Omental fat pad (tissue), 4 donors: ENCODE measurements around the gene KIF19. TPM values are rescaled to one million over a fixed set of nuclear protein-coding genes. Genes with fewer than 3 reads are reported as not detected.

Experiments used
- ATAC-seq: fragments of 150-250 bp; one replicate; pipeline ENCODE4 v1.9.1; 2016; ENCODE audit warnings: mild to moderate bottlenecking, moderate library complexity; ENCODE audit not compliant: low FRiP score
- DNase-seq: peaks from one replicate; pipeline ENCODE4 v3.0.0-alpha.2; 2019; ENCODE audit warnings: low spot score
- total RNA-seq, 4 donors: library from RNA; depleted of rRNA; stranded (reverse); fragments of >200 nt; gene quantifications; one replicate each; pipeline ENCODE4 v1.1.0, GENCODE V29; 2016
- TF ChIP-seq, protein P1 (sequence below), 3 donors: fragments of 450-650 bp; IDR thresholded peaks; one replicate each; pipeline ENCODE4 v1.5.1; 2016 to 2017; ENCODE audit warnings: antibody characterized with exemption in 3 of 3, mild to moderate bottlenecking in 3 of 3, moderate library complexity in 2 of 3

KIF19 gene
- total RNA-seq, 4 donors from 2014 or later = 0.72 to 2.4 (median 1.4) TPM

DNA sequence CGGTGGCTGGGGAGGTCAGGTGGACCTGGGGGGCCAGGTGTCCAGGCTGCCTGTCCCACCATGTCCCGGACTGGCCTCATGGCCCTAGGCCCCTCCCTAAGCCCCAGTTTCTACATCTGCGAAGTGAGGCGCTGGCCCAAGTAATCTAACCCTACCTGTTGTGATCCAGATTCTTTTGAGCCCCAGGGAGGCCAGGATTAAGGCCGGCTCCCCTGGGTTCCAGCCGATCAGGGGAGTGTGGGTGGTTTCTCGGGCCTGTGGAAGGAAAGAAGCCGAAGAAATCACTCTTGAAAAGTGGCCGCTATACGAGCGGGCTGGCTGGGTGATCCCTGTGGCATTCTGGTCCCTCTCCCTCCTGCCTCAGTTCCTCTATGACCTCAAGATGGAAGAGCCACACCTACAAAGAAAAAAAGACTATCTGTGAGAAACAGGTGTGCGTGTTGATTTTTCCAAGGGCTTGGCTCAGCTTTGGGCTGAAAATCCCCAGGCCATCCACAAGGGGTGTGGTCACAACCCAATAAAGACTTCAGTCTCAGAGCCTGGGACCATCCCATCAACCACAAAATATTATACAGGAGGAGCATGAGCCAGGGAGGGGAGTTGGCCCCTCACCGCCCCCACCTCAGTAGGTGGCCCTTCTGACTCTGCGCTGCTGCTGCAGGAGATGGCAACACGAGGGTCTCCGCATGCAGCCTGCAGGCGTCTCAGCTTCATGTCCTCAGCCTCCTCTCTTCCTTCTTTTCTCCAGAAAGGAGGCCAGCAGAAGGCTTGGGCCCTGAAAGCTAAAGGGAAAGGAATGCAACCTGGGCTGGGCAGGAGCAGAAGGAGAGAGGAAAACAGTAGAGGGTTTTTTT is 61.6 kb downstream of the KIF19 start:
- ATAC-seq (no peak), DNase-seq (no peak)
- TF ChIP-seq, protein P1, sequence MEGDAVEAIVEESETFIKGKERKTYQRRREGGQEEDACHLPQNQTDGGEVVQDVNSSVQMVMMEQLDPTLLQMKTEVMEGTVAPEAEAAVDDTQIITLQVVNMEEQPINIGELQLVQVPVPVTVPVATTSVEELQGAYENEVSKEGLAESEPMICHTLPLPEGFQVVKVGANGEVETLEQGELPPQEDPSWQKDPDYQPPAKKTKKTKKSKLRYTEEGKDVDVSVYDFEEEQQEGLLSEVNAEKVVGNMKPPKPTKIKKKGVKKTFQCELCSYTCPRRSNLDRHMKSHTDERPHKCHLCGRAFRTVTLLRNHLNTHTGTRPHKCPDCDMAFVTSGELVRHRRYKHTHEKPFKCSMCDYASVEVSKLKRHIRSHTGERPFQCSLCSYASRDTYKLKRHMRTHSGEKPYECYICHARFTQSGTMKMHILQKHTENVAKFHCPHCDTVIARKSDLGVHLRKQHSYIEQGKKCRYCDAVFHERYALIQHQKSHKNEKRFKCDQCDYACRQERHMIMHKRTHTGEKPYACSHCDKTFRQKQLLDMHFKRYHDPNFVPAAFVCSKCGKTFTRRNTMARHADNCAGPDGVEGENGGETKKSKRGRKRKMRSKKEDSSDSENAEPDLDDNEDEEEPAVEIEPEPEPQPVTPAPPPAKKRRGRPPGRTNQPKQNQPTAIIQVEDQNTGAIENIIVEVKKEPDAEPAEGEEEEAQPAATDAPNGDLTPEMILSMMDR (IDR thresholded peaks at IDR 0.05) = no peak

DNA sequence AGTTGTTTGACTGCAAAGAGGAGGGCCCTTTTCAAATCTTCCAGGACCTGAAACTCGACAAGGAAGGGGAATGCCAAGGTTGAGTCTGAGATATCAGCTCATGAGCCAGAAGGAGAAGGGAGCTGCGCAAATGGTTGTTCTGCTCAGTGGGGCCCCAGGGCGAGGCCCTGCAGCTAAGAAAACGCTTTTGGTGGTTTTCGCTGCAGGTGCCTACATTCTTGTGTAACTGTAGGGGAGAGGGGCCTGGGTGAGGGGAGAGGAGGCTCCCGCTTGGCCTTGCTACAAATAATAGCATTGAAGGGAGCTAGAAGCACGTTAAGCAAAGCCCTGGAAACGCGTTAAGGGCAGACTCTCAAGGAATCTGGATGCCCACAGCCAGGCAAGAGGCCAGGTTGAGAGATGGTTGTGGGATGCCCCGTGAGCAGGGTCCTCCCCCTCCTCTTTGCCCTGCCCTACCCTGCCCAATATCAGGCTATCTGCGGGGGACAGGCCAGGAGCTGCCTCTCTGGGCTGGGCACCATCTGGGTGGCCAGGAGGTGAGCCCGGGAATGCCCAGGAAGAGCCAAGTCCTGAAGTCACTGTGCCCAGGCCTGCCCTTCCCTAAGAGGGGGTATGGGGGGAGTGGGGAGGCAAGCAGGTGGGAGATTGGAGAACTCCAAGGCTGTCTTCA is 63.2 kb downstream of the KIF19 start:
- ATAC-seq = no peak
- DNase-seq = no peak
- TF ChIP-seq, protein P1 (IDR thresholded peaks at IDR 0.05) = no peak

DNA sequence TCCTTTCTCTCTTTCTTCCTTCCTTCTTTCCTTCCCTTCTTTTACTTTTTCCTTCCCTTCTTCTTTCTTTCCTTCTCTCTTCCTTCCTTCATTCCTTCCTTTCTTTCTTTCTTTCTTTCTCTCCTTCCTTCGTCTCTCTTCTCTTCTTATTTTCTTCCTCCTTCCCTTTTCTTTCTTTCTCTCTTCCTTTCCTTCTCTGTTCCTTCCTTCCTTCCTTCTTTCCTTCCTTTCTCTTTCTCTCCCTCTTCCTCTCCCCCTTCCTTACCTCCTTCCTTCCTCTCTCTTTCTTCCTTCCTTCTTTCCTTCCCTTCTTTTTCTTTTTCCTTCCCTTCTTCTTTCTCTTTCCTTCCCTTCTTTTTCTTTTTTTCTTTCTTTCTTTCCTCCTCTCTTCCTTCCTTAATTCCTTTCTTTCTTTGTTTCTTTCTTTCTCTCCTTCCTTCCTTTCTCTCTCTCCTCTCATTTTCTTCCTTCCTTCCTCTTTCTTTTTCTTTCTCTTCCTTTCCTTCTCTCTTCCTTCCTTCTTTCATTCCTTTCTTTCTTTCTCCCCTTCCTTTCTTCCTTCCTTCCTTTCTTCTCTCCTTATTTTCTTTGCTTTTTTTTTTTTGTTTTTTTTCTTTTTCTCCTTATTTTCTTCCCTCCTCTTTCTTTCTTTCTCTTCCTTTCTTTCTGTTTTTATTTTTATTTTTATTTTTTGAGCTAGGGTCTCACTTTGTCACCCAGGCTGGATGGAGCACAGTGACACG is 64.1 kb downstream of the KIF19 start:
- TF ChIP-seq, protein P1 (IDR thresholded peaks at IDR 0.05) = no peak
- no peak for DNase-seq
- no peak for ATAC-seq

DNA sequence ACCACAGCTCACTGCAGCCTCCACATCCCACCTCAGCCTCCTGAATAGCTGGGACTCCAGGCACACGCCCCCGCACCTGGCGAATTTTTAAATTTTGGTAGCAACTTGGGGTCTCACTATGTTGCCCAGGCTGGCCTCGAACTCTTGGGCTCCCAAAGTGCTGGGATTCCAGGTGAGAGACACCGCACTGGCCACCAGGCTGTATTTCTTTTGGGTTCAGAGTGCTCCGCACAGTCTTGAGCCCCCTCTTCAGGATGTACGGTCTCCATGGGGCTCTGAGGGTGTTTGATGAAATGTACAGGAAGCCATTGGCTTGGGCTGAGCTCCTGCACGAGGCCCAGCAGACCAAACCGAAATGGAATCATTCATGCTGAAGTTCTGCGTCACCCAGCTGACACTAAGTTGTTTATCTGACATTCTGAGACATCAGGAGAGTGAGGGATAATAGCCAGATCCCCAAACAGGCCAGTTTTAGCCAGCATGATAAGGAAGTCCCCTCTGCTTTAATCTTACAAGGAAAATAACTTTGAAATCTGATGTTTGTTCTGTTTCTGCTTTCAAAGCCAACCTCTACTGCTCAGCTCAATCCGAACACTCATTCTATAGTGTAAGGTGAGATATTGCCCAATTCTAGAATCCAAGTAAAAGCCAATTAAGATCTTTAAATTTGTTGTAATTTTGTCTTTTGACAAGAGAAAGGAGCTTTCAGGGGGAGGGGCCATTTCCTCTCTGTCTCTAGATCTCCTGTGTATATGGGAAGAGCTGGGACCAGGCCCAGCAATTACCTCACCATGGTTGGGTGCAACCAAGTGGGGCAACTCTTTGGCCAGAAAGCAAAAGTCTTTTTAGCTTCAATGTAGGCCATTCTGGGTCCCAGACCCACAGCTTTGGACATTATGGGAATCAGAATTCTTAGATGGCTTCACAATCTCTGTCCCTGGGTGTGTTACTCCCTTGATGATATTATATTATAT is 64.9 kb downstream of the KIF19 start:
- DNase-seq (no peak), ATAC-seq (no peak)
- TF ChIP-seq, protein P1 (IDR thresholded peaks at IDR 0.05) = no peak

DNA sequence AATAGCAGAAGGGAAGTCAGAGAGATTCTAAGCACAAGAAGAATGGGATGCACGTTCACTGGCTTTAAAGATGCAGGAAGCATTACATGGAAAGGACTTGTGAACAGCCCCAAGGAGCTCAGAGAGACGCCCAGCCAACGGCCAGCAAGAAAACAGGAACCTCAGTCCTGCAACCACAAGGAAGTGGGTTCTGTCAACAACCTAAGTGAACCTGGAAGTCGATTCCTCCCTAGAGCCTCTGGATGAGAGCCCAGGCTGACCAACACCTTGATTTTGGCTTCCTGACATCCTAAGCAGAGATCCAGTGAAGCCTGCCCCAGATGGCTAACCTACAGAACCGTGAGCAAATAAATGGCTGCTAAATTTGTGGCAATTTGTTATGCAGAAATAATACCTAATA is 65.7 kb downstream of the KIF19 start:
- DNase-seq (no peak), ATAC-seq (no peak)
- TF ChIP-seq, protein P1 (IDR thresholded peaks at IDR 0.05) = no peak

DNA sequence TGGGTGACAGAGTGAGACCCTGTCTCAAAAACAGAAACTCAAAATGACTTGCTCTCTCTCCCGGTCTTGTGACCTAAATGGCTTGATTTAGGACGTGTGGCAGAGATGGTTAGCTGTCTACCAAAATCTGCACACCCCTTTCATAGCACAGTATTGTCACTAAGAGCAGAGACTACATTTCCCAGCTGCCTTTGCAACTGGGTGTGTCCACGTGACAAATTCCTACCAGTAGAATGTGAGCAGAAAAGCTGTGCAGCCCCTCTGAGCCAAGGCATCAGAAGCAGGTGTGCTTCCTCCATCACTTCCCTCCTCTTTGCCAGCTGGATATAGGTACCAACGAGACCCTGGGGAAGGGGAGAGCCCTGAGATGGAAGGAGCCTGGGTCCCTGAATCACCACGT is 66.8 kb downstream of the KIF19 start:
- no peak for ATAC-seq
- TF ChIP-seq, protein P1 (IDR thresholded peaks at IDR 0.05) = no peak
- DNase-seq = no peak
